ENCODE data around the gene JAKMIP1.

The JAKMIP1 gene

GRCh38 chr4:6194458-6195195, 5.7 kb downstream of the JAKMIP1 start:
- H3K36me3 ChIP-seq = no peaks in the 10 kb centered on the region
- no peak overlapping the region for H3K4me3 ChIP-seq
- no peak overlapping the region for H3K4me2 ChIP-seq

GRCh38 chr4:6193399-6193798, 7.0 kb downstream of the JAKMIP1 start:
- Histone ChIP-seq H3K4me3 (no peak overlapping the region), H4K20me1 (peaks cover 0 to 34% (median 3%) of the 10 kb centered on the region in 11 experiments; a peak in 10 of 22 replicates), H3K9ac (no peak overlapping the region), H3K27me3 (peaks cover 3 to 34% (median 9%) of the 10 kb centered on the region in 11 experiments), H3K36me3 (peaks cover 0 to 3% (median 0%) of the 10 kb centered on the region in 11 experiments; a peak in 1 of 22 replicates), H3K9me3 (replicated peaks in 1 of 11) (peaks cover 0 to 7% (median 1%) of the 10 kb centered on the region in 11 experiments; a peak in 7 of 22 replicates), H3K4me2 (peak overlapping the region in 5 of 11 experiments; percentile 48 to 64 (median 51); a peak in 7 of 22 replicates), H3K4me1 (peaks cover 17 to 35% (median 21%) of the 10 kb centered on the region in 10 experiments), H3K27ac (no peak overlapping the region)
- TF ChIP-seq Cebpa-rat (IDR thresholded peaks at IDR 0.05) = no peak

More at GRCh38 chr4:6194458-6195195, 5.7 kb downstream of the JAKMIP1 start:
- TF ChIP-seq Cebpa-rat (IDR thresholded peaks at IDR 0.05) = no peak
- Histone ChIP-seq H4K20me1 (peaks cover 0 to 46% (median 14%) of the 10 kb centered on the region in 11 experiments; a peak in 13 of 22 replicates), H3K27me3 (peaks cover 15 to 46% (median 22%) of the 10 kb centered on the region in 11 experiments), H3K9me3 (replicated peaks in 1 of 11) (no peaks in the 10 kb centered on the region), H3K9ac (no peak overlapping the region), H3K4me1 (peaks cover 30 to 47% (median 33%) of the 10 kb centered on the region in 10 experiments), H3K27ac (no peak overlapping the region)

GRCh38 chr4:6192245-6192644, 8.1 kb downstream of the JAKMIP1 start:
- H3K4me3 ChIP-seq = no peak overlapping the region
- peaks cover 0 to 23% (median 0%) of the 10 kb centered on the region in 11 experiments; a peak in 3 of 22 replicates for H4K20me1 ChIP-seq
- peaks cover 0 to 22% (median 0%) of the 10 kb centered on the region in 11 experiments; a peak in 4 of 22 replicates for H3K27me3 ChIP-seq
- peaks cover 11 to 18% (median 13%) of the 10 kb centered on the region in 11 experiments for H3K9me3 ChIP-seq (replicated peaks in 1 of 11)
- peaks cover 0 to 9% (median 0%) of the 10 kb centered on the region in 11 experiments; a peak in 3 of 22 replicates for H3K36me3 ChIP-seq
- no peak for TF ChIP-seq Cebpa-rat (IDR thresholded peaks at IDR 0.05)
- peaks cover 14 to 25% (median 15%) of the 10 kb centered on the region in 10 experiments for H3K4me1 ChIP-seq
- peak overlapping the region; percentile 31 to 84 (median 48) for H3K4me2 ChIP-seq
- no peak overlapping the region for H3K9ac ChIP-seq
- peak overlapping the region in 3 of 11 experiments; percentile 6 to 20 (median 12); a peak in 3 of 22 replicates for H3K27ac ChIP-seq

- Histone ChIP-seq H4K20me1 (peaks cover 0 to 18% (median 0%) of the 10 kb centered on the region in 11 experiments; a peak in 3 of 22 replicates), H3K4me3 (no peak overlapping the region), H3K4me1 (peaks cover 14 to 25% (median 15%) of the 10 kb centered on the region in 10 experiments), H3K36me3 (peaks cover 0 to 10% (median 3%) of the 10 kb centered on the region in 11 experiments; a peak in 4 of 22 replicates), H3K9me3 (replicated peaks in 1 of 11) (peaks cover 18 to 25% (median 19%) of the 10 kb centered on the region in 11 experiments), H3K9ac (peak overlapping the region in 1 of 11 experiments; percentile 4; a peak in 1 of 22 replicates), H3K4me2 (peak overlapping the region in 9 of 11 experiments; percentile 44 to 84 (median 49); a peak in 13 of 22 replicates), H3K27ac (peak overlapping the region in 1 of 11 experiments; percentile 14; a peak in 1 of 22 replicates), H3K27me3 (peaks cover 0 to 22% (median 0%) of the 10 kb centered on the region in 11 experiments; a peak in 3 of 22 replicates)
- TF ChIP-seq Cebpa-rat (IDR thresholded peaks at IDR 0.05) = no peak
These were observed 8.8 kb downstream of the JAKMIP1 start for GRCh38 chr4:6191448-6192130.

GRCh38 chr4:6190486-6190885, 9.9 kb downstream of the JAKMIP1 start:
- peaks cover 0 to 19% (median 0%) of the 10 kb centered on the region in 11 experiments; a peak in 3 of 22 replicates for H3K27me3 ChIP-seq
- H3K9ac ChIP-seq = no peak overlapping the region
- peaks cover 26 to 36% (median 30%) of the 10 kb centered on the region in 11 experiments for H3K9me3 ChIP-seq (replicated peaks in 1 of 11)
- peaks cover 0 to 18% (median 0%) of the 10 kb centered on the region in 11 experiments; a peak in 3 of 22 replicates for H4K20me1 ChIP-seq
- peaks cover 16 to 34% (median 23%) of the 10 kb centered on the region in 10 experiments for H3K4me1 ChIP-seq
- H3K27ac ChIP-seq = 0 out of 22 replicates have a peak overlapping the region, but pooled peaks of 1 of the 11 experiments have one; percentile 14
- 0 out of 22 replicates have a peak overlapping the region, but pooled peaks of 1 of the 11 experiments have one; percentile 14 for H3K4me2 ChIP-seq
- TF ChIP-seq Cebpa-rat (IDR thresholded peaks at IDR 0.05) = no peak
- no peak overlapping the region for H3K4me3 ChIP-seq
- H3K36me3 ChIP-seq = peaks cover 0 to 10% (median 4%) of the 10 kb centered on the region in 11 experiments; a peak in 4 of 22 replicates

GRCh38 chr4:6189511-6189910, 10.8 kb downstream of the JAKMIP1 start:
- H3K27me3 ChIP-seq = peaks cover 0 to 17% (median 0%) of the 10 kb centered on the region in 11 experiments; a peak in 3 of 22 replicates
- H3K9ac ChIP-seq = no peak overlapping the region
- no peak overlapping the region for H3K27ac ChIP-seq
- H3K4me2 ChIP-seq = no peak overlapping the region
- peaks cover 16 to 44% (median 32%) of the 10 kb centered on the region in 10 experiments for H3K4me1 ChIP-seq
- no peak overlapping the region for H3K4me3 ChIP-seq
- H3K36me3 ChIP-seq = peaks cover 0 to 10% (median 4%) of the 10 kb centered on the region in 11 experiments; a peak in 4 of 22 replicates
- H3K9me3 ChIP-seq (replicated peaks in 1 of 11) = peaks cover 26 to 37% (median 31%) of the 10 kb centered on the region in 11 experiments
- H4K20me1 ChIP-seq = peaks cover 0 to 18% (median 0%) of the 10 kb centered on the region in 11 experiments; a peak in 3 of 22 replicates
- no peak for TF ChIP-seq Cebpa-rat (IDR thresholded peaks at IDR 0.05)

GRCh38 chr4:6188687-6189305, 11.6 kb downstream of the JAKMIP1 start:
- H3K27me3 ChIP-seq = peaks cover 0 to 10% (median 0%) of the 10 kb centered on the region in 11 experiments; a peak in 3 of 22 replicates

More at GRCh38 chr4:6188687-6189305, 11.6 kb downstream of the JAKMIP1 start:
- Histone ChIP-seq H3K27ac (no peak overlapping the region), H3K4me2 (no peak overlapping the region), H3K4me3 (no peak overlapping the region), H3K36me3 (peaks cover 0 to 10% (median 4%) of the 10 kb centered on the region in 11 experiments; a peak in 4 of 22 replicates), H3K9me3 (replicated peaks in 1 of 11) (peaks cover 26 to 37% (median 31%) of the 10 kb centered on the region in 11 experiments), H3K4me1 (peaks cover 23 to 51% (median 39%) of the 10 kb centered on the region in 10 experiments), H3K9ac (no peak overlapping the region), H4K20me1 (peaks cover 0 to 18% (median 0%) of the 10 kb centered on the region in 11 experiments; a peak in 3 of 22 replicates)
- no peak for TF ChIP-seq Cebpa-rat (IDR thresholded peaks at IDR 0.05)
